IMR-90 (cell line): ENCODE data around the gene TRAF4. TPM values are rescaled to one million over a fixed set of nuclear protein-coding genes. Genes with fewer than 3 reads are reported as not detected.

Experiments
- ATAC-seq: fragments of 200-7000 bp; cut with Tn5 transposase; 2 replicates; pipeline ENCODE4 v1.9.1; 2020; ENCODE audit warnings: low read depth, mild to moderate bottlenecking, moderate library complexity
- BruUV-seq: library from RNA; stranded (reverse); fragments of 400-500 nt; replicated peaks from 2 replicates; lab custom pipeline; 2021; lab: Mats Ljungman, UMichigan
- CTCF ChIA-PET: fragments of 300-600 bp; formaldehyde crosslinking; extraction: SDS; loops from one replicate; lab custom pipeline; 2021; ENCODE audit warnings: antibody characterized with exemption; lab: Yijun Ruan, JAX
- POLR2A ChIA-PET: fragments of 300-600 bp; sonication (Branson Sonifier 250); formaldehyde crosslinking; loops from one replicate; lab custom pipeline; 2022; ENCODE audit warnings: antibody characterized with exemption; ENCODE audit not compliant: unreplicated experiment; lab: Charles Lee
- DNase-seq: peaks from one replicate; pipeline ENCODE4 v3.0.0; 2013
- H2AFZ ChIP-seq: replicated peaks from 2 replicates; pipeline ENCODE3; 2013; ENCODE audit warnings: low read length, mild to moderate bottlenecking; ENCODE audit not compliant: poor library complexity
- H2AK5ac ChIP-seq: 2 replicates; pipeline ENCODE4 v1.6.1; 2013; ENCODE audit warnings: low read depth, low read length, inconsistent platforms
- H2AK9ac ChIP-seq: replicated peaks from 2 replicates; pipeline ENCODE3; 2013; ENCODE audit warnings: mild to moderate bottlenecking, low read depth, low read length, moderate library complexity; ENCODE audit not compliant: poor library complexity
- H2BK120ac ChIP-seq: 2 replicates; pipeline ENCODE4 v1.6.1; 2013; ENCODE audit warnings: low read depth, low read length, inconsistent platforms
- H2BK15ac ChIP-seq: 3 replicates; pipeline ENCODE4 v1.6.1; 2013; ENCODE audit warnings: low read depth, low read length, inconsistent platforms
- H2BK20ac ChIP-seq: 2 replicates; pipeline ENCODE4 v1.6.1; 2013; ENCODE audit warnings: low read depth, mild to moderate bottlenecking, inconsistent platforms, low read length, moderate library complexity
- H2BK5ac ChIP-seq: 2 replicates; pipeline ENCODE4 v1.6.1; 2013; ENCODE audit warnings: mild to moderate bottlenecking, low read depth, low read length, inconsistent platforms; ENCODE audit not compliant: poor library complexity, severe bottlenecking
- H3K14ac ChIP-seq: replicated peaks from 2 replicates; pipeline ENCODE4 v1.6.1; 2013; ENCODE audit warnings: low read depth, low read length, inconsistent platforms
- H3K18ac ChIP-seq: 2 replicates; pipeline ENCODE4 v1.6.1; 2013; ENCODE audit warnings: low read depth, low read length, control low read depth
- H3K23ac ChIP-seq: 2 replicates; pipeline ENCODE4 v1.6.1; 2013; ENCODE audit warnings: low read depth, low read length, inconsistent platforms
- H3K27ac ChIP-seq: 2 replicates; pipeline ENCODE4 v1.5.1; 2013; ENCODE audit warnings: mild to moderate bottlenecking, control low read depth, low read length; ENCODE audit not compliant: insufficient read depth
- H3K27me3 ChIP-seq: 2 replicates; pipeline ENCODE4 v1.6.1; 2013; ENCODE audit warnings: low read length; ENCODE audit not compliant: control insufficient read depth, insufficient read depth
- H3K36me3 ChIP-seq: 2 replicates; pipeline ENCODE4 v1.6.1; 2013; ENCODE audit warnings: low read length, mixed read lengths; ENCODE audit not compliant: control insufficient read depth, insufficient read depth
- H3K4ac ChIP-seq: 2 replicates; pipeline ENCODE4 v1.6.1; 2013; ENCODE audit warnings: low read depth, low read length, inconsistent platforms
- H3K4me1 ChIP-seq: 2 replicates; pipeline ENCODE4 v1.6.1; 2013; ENCODE audit warnings: low read length, mixed read lengths; ENCODE audit not compliant: control insufficient read depth, insufficient read depth
- H3K4me2 ChIP-seq: 2 replicates; pipeline ENCODE4 v1.6.1; 2013; ENCODE audit warnings: low read depth, mild to moderate bottlenecking, control low read depth, low read length, moderate library complexity
- H3K4me3 ChIP-seq: 2 replicates; pipeline ENCODE4 v1.5.1; 2013; ENCODE audit warnings: low read depth, mild to moderate bottlenecking, control low read depth, low read length, moderate library complexity; ENCODE audit not compliant: insufficient read depth
- H3K56ac ChIP-seq: 2 replicates; pipeline ENCODE4 v1.6.1; 2013; ENCODE audit warnings: low read length, inconsistent platforms; ENCODE audit not compliant: insufficient read depth; ENCODE audit errors: extremely low read depth
- H3K79me1 ChIP-seq, 2 experiments: 2 replicates each; pipeline ENCODE4 v1.6.1; 2013; ENCODE audit warnings: low read length in 2 of 2, inconsistent platforms in 1 of 2, low read depth in 1 of 2
- H3K9ac ChIP-seq: 2 replicates; pipeline ENCODE4 v1.6.1; 2013; ENCODE audit warnings: low read depth, low read length, control low read depth
- H3K9me1 ChIP-seq: 2 replicates; pipeline ENCODE4 v1.6.1; 2013; ENCODE audit warnings: low read length, inconsistent platforms; ENCODE audit not compliant: insufficient read depth
- H3K9me3 ChIP-seq: 2 replicates; pipeline ENCODE4 v1.6.1; 2013; ENCODE audit warnings: low read length; ENCODE audit not compliant: control insufficient read depth, insufficient read depth
- H4K20me1 ChIP-seq: 2 replicates; pipeline ENCODE4 v1.6.1; 2013; ENCODE audit warnings: low read length, inconsistent platforms; ENCODE audit not compliant: insufficient read depth
- H4K5ac ChIP-seq: 2 replicates; pipeline ENCODE4 v1.6.1; 2013; ENCODE audit warnings: mild to moderate bottlenecking, low read depth, low read length, control low read depth
- H4K8ac ChIP-seq, 2 experiments: 2 replicates each; pipeline ENCODE4 v1.6.1; 2013; ENCODE audit warnings: low read depth in 2 of 2, low read length in 2 of 2, control low read depth in 1 of 2, inconsistent platforms in 1 of 2
- H4K91ac ChIP-seq: 2 replicates; pipeline ENCODE4 v1.6.1; 2013; ENCODE audit warnings: low read depth, low read length, inconsistent platforms; ENCODE audit not compliant: insufficient read depth
- BHLHE40 ChIP-seq: fragments of 150-350 bp; IDR thresholded peaks from 2 replicates; pipeline ENCODE4 v1.6.1; 2016; ENCODE audit warnings: mild to moderate bottlenecking, low read depth, low read length
- WGBS, 2 experiments: methylation state at CpG; one replicate each; pipeline versions ENCODE4 v1.1.5 to v1.1.7; 2013; ENCODE audit warnings: missing lambda C conversion rate in 2 of 2; ENCODE audit not compliant: insufficient read length in 1 of 2; ENCODE audit errors: extremely low coverage in 2 of 2; 5-methylcytosine and 5-hydroxymethylcytosine counted together
- dilution Hi-C: fragments of 300-500 bp; cut with HindIII; formaldehyde crosslinking; loops from one replicate; pipeline ENCODE4 v1.14.3; 2018; ENCODE audit warnings: low sequenced_read_pairs; ENCODE audit not compliant: unreplicated experiment
- in situ Hi-C: fragments of 300-500 bp; cut with MboI; formaldehyde crosslinking; loops from 3 replicates; pipeline ENCODE4 v1.14.3; 2019; ENCODE audit warnings: low sequenced_read_pairs, inconsistent platforms, mixed read lengths
- intact Hi-C: fragments of 100-400 bp; cut with micrococcal nuclease; formaldehyde crosslinking; loops from 2 replicates; pipeline ENCODE4 v1.10.0; 2022
- polyA plus RNA-seq, 3 experiments: library from polyadenylated mRNA; depleted of rRNA; stranded (reverse); fragments of >200 nt; gene quantifications; 2 replicates each; pipeline ENCODE4 v1.2.3, GENCODE V29; 2012; ENCODE audit warnings: low replicate concordance in 1 of 3
- total RNA-seq: library from RNA; depleted of rRNA; stranded (reverse); fragments of >200 nt; gene quantifications from 2 replicates; pipeline ENCODE4 v1.2.3, GENCODE V29; 2012

Gene TRAF4
- total and polyA plus RNA-seq, 2 of the 4 experiments (the other 2 are of a cell fraction) = 36.9 to 63.2 TPM

- H3K4me2 ChIP-seq = no peak overlapping the region
- H3K56ac ChIP-seq = no peak overlapping the region
- POLR2A ChIA-PET = interaction anchor here (0.6 kb wide), 1 partner anchor 247 kb away, joined by 3 read pairs; no protein-coding TSS in a partner anchor
- no peak overlapping the region for H2AK9ac ChIP-seq
- no peak overlapping the region for H4K5ac ChIP-seq
- no peak overlapping the region for H3K9ac ChIP-seq
- H3K9me1 ChIP-seq = 0 out of 2 replicates have a peak, but pooled peaks cover 6% of the 10 kb centered on the region
- intact Hi-C loops = no loop called here
- in situ Hi-C loops = no loop called here
- H3K9me3 ChIP-seq = no peaks in the 10 kb centered on the region
- H3K79me1 ChIP-seq = peaks cover 13 to 51% of the 10 kb centered on the region in 2 experiments; a peak in 3 of 4 replicates
- H2AK5ac ChIP-seq = no peak overlapping the region
- no peak overlapping the region for H4K91ac ChIP-seq
- peak overlapping the region in 1 of 2 experiments; percentile 19; a peak in 1 of 4 replicates for H4K8ac ChIP-seq
- H3K4me3 ChIP-seq = no peak overlapping the region
- no TSS peak for BruUV-seq
- no peak overlapping the region for H2BK20ac ChIP-seq
- dilution Hi-C loops = no loop called here
- H3K27ac ChIP-seq = no peak overlapping the region
- H4K20me1 ChIP-seq = peaks cover 45% of the 10 kb centered on the region
- no peak overlapping the region for H2AFZ ChIP-seq
- no peak overlapping the region for H3K18ac ChIP-seq
- H3K36me3 ChIP-seq = peaks cover 36% of the 10 kb centered on the region
- H3K27me3 ChIP-seq = no peaks in the 10 kb centered on the region
- no peak for DNase-seq
- no peak for TF ChIP-seq BHLHE40
- H3K4ac ChIP-seq = no peak overlapping the region
- H2BK120ac ChIP-seq = no peak overlapping the region
- ATAC-seq = no peak
- peaks cover 19% of the 10 kb centered on the region for H3K4me1 ChIP-seq
- H3K23ac ChIP-seq = peak overlapping the region; percentile 43
- WGBS, 2 experiments = 83% methylated on average over 3 of the region's 7 CpGs; no CpG with 5 or more reads in 1 of the 2 experiments
- no peak overlapping the region for H2BK5ac ChIP-seq
- H2BK15ac ChIP-seq = no peak overlapping the region
- no peak overlapping the region for H3K14ac ChIP-seq
- CTCF ChIA-PET = no interaction called here
These were observed 21.2 kb upstream of the TRAF4 start for GRCh38 chr17:28722417-28723158.
